HEK293 (cell line): Measurements from ENCODE around the gene CREG2.

Source experiments
- CTCF ChIP-seq: fragments of 450-650 bp; formaldehyde crosslinking; IDR thresholded peaks from 2 replicates; pipeline ENCODE4 v1.5.1; 2016; ENCODE audit warnings: missing biosample characterization, missing genetic modification characterization
- EGR2 ChIP-seq: fragments of 450-650 bp; formaldehyde crosslinking; IDR thresholded peaks from 2 replicates; pipeline ENCODE4 v1.5.1; 2016; ENCODE audit warnings: low read depth, missing biosample characterization, missing genetic modification characterization
- PRDM6 ChIP-seq: fragments of 450-650 bp; formaldehyde crosslinking; IDR thresholded peaks from 2 replicates; pipeline ENCODE4 v1.5.1; 2017; ENCODE audit warnings: missing biosample characterization, missing genetic modification characterization
- ZBTB17 ChIP-seq: fragments of 450-650 bp; formaldehyde crosslinking; IDR thresholded peaks from 2 replicates; pipeline ENCODE4 v1.5.1; 2016; ENCODE audit warnings: missing biosample characterization, missing genetic modification characterization
- ZBTB8A ChIP-seq: fragments of 450-650 bp; formaldehyde crosslinking; IDR thresholded peaks from 2 replicates; pipeline ENCODE4 v1.5.1; 2016; ENCODE audit warnings: missing biosample characterization, missing genetic modification characterization
- ZNF248 ChIP-seq: fragments of 450-650 bp; formaldehyde crosslinking; IDR thresholded peaks from 2 replicates; pipeline ENCODE4 v1.5.1; 2017; ENCODE audit warnings: missing biosample characterization, missing genetic modification characterization

GRCh38 chr2:101427743-101428142 is 40.4 kb upstream of the CREG2 start:
- no peak for TF ChIP-seq CTCF (tag by site-specific recombination)
- no peak for TF ChIP-seq EGR2 (tag by site-specific recombination)
- TF ChIP-seq ZBTB8A (tag by site-specific recombination), result no peak
- TF ChIP-seq ZNF248 (tag by site-specific recombination), result no peak
- no peak for TF ChIP-seq ZBTB17
- no peak for TF ChIP-seq PRDM6 (tag by site-specific recombination)
